Right lobe of liver (tissue), 6 donors: Measurements from ENCODE around the gene PRSS33. TPM values are rescaled to one million over a fixed set of nuclear protein-coding genes. Genes with fewer than 3 reads are reported as not detected.
A peak's percentile ranks its signal among the peaks of the same experiment; 100 is the strongest.

ENCODE experiments used
- ATAC-seq, 4 donors: fragments of 200-7000 bp; cut with Tn5 transposase; one replicate each; pipeline ENCODE4 v1.9.1; 2020; ENCODE audit warnings: mild to moderate bottlenecking in 4 of 4, moderate library complexity in 4 of 4
- DNase-seq, 3 donors: peaks; one replicate each; pipeline ENCODE4 v3.0.0-alpha.2; 2020
- H3K27ac ChIP-seq, 3 donors: fragments of 200-600 bp; one replicate each; pipeline ENCODE4 v1.8.0; 2022
- H3K27me3 ChIP-seq, 2 donors: fragments of 200-600 bp; one replicate each; pipeline ENCODE4 v1.8.0; 2022
- H3K36me3 ChIP-seq, 4 donors: fragments of 200-600 bp; sonication (generic) in 1 of 4; one replicate each; pipeline versions ENCODE4 v1.5.1 to v1.8.0; 2017 to 2022; ENCODE audit warnings: control low read depth in 1 of 4
- H3K4me1 ChIP-seq, 4 donors: fragments of 200-600 bp; sonication (generic) in 1 of 4; one replicate each; pipeline versions ENCODE4 v1.5.1 to v1.8.0; 2017 to 2022; ENCODE audit warnings: control low read depth in 1 of 4
- H3K4me3 ChIP-seq, 3 donors: fragments of 200-600 bp; one replicate each; pipeline ENCODE4 v1.8.0; 2022
- H3K9me3 ChIP-seq, 4 donors: fragments of 200-600 bp; sonication (generic) in 1 of 4; one replicate each; pipeline versions ENCODE4 v1.5.1 to v1.8.0; 2017 to 2022; ENCODE audit warnings: control low read depth in 1 of 4
- CTCF ChIP-seq, 4 donors: fragments of 200-600 bp in 3 of 4; fragments of 450-650 bp in 1 of 4; IDR thresholded peaks; one replicate each; pipeline versions ENCODE4 v1.5.1 to v1.8.0; 2016 to 2022; ENCODE audit warnings: antibody characterized with exemption in 4 of 4, mild to moderate bottlenecking in 2 of 4
- POLR2A ChIP-seq: fragments of 450-650 bp; IDR thresholded peaks from one replicate; pipeline ENCODE4 v1.6.1; 2017; ENCODE audit warnings: antibody characterized with exemption, mild to moderate bottlenecking
- WGBS: methylation state at CpG from one replicate; pipeline ENCODE4 v1.1.6; 2018; ENCODE audit warnings: low coverage, low lambda C conversion rate; ENCODE audit not compliant: insufficient coverage; ENCODE audit errors: missing lambda C conversion rate; 5-methylcytosine and 5-hydroxymethylcytosine counted together
- intact Hi-C, 2 donors: fragments of 100-400 bp; cut with DNase I; formaldehyde crosslinking; loops; one replicate each; pipeline versions ENCODE4 v1.11.2 to v1.14.1; 2022
- total RNA-seq, 6 experiments: library from RNA; depleted of rRNA in 2 of 6; stranded (reverse); fragments of >200 nt in 2 of 6; fragmentation: NEBNext Ultra II Directional in 3 of 6; extraction: Animal tissue kit (Norgen Biotek cat#: 25700) in 3 of 6; gene quantifications; one replicate each; pipeline versions ENCODE4 v1.1.0 to v1.2.4, GENCODE V29; 2016 to 2023
- donor health status: DM: no; HTN: yes; CAD: no.
- donor health status: DM: no; HTN: no; CAD: no.
- donor health status: DM: no; HTN: no; CAD: no.
- donor health status: DM: no; HTN: yes; CAD: no.
- donor health status: DM: no; HTN: yes; CAD: no.

Gene PRSS33
- total RNA-seq, 6 experiments from 2014 or later, result not detected

- no peaks in the 10 kb centered on the region for H3K9me3 ChIP-seq
- peaks cover 0 to 12% (median 0%) of the 10 kb centered on the region in 4 donors for H3K4me1 ChIP-seq
- no peak overlapping the region for H3K27ac ChIP-seq
- TF ChIP-seq CTCF (IDR thresholded peaks at IDR 0.05) (no peak), POLR2A (no peak)
- ATAC-seq, result no peak
- no peak overlapping the region for H3K4me3 ChIP-seq
- intact Hi-C loops, result no loop called here
- H3K27me3 ChIP-seq, result peaks cover 0 to 12% of the 10 kb centered on the region in 2 donors
- 55% methylated on average over 6 of the region's 20 CpGs for WGBS
- no peak for DNase-seq
- no peaks in the 10 kb centered on the region for H3K36me3 ChIP-seq
Observed at GRCh38 chr16:2782583-2783351, 4.6 kb downstream of the PRSS33 start.

DNA sequence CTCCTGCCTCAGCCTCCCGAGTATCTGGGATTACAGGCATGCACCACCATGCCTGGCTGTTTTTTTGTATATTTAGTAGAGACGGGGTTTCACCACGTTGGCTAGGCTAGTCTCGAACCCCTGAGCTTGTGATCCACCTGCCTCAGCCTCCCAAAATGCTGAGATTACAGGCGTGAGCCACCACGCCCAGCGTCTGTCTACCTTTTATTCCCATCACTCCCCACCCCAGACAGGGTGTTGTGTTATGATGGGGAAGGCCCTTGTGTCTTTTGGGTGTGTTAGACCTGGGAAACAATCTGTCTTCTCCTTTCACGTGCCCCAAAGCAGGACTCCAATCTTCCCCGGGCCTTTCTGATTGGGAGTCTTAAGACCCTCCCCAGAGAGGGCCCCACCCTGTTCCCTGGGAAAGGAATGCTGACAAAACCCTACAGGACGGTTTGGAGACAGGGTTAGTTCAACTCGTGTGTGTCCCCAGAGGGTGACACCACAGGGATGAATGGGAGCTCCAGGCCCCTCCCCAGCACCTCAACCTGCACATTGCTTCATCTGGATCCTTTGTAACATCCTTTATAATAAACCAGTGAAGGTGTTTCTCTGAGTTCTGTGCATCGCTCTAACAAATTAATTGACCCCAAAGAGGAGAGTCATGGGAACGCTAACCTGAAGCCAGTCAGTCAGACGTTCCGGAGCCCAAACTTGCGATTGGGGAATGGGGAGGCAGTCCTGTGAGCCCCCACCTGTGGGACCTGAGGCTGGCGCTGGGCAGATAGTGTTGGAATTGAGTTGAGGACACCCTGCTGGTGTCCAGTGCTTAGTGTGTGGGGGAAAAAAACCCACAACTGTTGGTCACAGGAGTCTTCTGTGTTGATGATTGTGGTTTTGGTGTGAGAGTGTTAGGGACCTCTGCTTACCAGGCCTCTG is 7.1 kb downstream of the PRSS33 start:
- peaks cover 0 to 16% (median 3%) of the 10 kb centered on the region in 4 donors for H3K4me1 ChIP-seq
- TF ChIP-seq CTCF (IDR thresholded peaks at IDR 0.05), result no peak
- no peak for TF ChIP-seq POLR2A
- H3K4me3 ChIP-seq, result no peak overlapping the region
- 61% methylated on average over 13 of the region's 17 CpGs for WGBS
- peaks cover 0 to 2% (median under 1%) of the 10 kb centered on the region in 4 donors for H3K36me3 ChIP-seq
- ATAC-seq (no peak), DNase-seq (no peak)
- H3K27ac ChIP-seq, result no peak overlapping the region
- H3K9me3 ChIP-seq, result no peaks in the 10 kb centered on the region
- intact Hi-C loops, result no loop called here
- no peaks in the 10 kb centered on the region for H3K27me3 ChIP-seq

DNA sequence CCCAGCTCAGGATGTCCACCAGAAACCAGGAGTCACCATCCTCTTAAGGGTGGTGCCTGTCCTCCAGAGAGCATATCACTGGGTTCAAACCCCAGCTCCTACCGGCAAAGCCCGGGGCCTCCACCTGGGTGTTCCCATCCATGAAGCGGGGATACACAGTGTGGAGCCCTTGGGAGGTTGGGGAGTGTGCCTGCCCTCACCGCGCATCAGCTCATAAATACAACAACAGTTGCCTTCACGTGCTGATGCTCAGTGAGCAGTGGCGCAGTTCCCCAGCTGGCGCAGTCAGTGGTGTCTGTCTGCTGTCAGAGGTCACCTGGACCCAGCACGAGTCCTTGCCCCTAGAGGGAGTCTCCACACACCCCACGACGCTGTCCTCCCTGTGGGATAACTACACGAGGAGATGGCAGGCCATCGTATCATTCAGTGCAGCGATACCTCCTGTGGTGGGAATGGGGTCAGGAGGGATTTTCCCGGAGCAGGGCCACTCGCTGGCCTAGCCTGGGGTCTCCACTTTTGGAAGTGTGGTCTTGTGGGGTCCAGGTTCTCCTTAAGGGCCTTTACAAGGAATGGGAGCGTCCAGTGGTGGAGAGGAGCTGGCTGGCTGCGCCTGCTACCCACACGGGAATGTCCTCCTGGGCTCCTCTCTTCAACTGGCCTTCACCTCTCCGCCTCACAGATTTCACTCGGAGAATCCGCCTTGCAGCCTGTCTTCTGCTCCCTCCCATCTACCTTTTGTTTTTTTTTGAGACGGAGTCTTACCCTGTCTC is 8.0 kb downstream of the PRSS33 start:
- intact Hi-C loops, result no loop called here
- ATAC-seq (no peak), DNase-seq (peak in 1 of 3 donors; percentile 38)
- TF ChIP-seq CTCF (IDR thresholded peaks at IDR 0.05), result no peak
- no peak for TF ChIP-seq POLR2A
- no peak overlapping the region for H3K27ac ChIP-seq
- no peaks in the 10 kb centered on the region for H3K9me3 ChIP-seq
- H3K4me1 ChIP-seq, result peaks cover 0 to 16% (median 3%) of the 10 kb centered on the region in 4 donors
- H3K36me3 ChIP-seq, result peaks cover 0 to 10% (median under 1%) of the 10 kb centered on the region in 4 donors
- H3K27me3 ChIP-seq, result no peaks in the 10 kb centered on the region
- WGBS, result 100% methylated on average over 5 of the region's 23 CpGs
- no peak overlapping the region for H3K4me3 ChIP-seq

DNA sequence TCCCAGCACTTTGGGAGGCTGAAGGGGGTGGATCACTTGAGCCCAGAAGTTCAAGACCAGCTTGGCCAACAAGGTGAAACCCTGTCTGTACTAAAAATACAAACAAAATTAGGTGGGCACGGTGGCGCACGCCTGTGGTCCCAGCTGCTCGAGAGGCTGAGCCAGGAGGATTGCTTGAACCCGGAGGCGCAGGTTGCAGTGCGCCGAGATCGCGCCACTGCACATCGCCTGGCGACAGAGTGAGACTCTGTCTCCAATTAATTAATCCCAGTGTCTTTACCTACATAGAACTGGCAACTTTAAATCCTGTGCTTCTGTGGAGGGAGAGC is 8.8 kb downstream of the PRSS33 start:
- Histone ChIP-seq H3K9me3 (no peaks in the 10 kb centered on the region), H3K27ac (no peak overlapping the region), H3K27me3 (no peaks in the 10 kb centered on the region), H3K4me1 (peaks cover 0 to 16% (median 3%) of the 10 kb centered on the region in 4 donors), H3K36me3 (peaks cover 0 to 13% (median under 1%) of the 10 kb centered on the region in 4 donors), H3K4me3 (peak overlapping the region in 1 of 3 donors; percentile 75)
- no peak for TF ChIP-seq POLR2A
- TF ChIP-seq CTCF (IDR thresholded peaks at IDR 0.05), result no peak
- ATAC-seq (no peak), DNase-seq (no peak)
- WGBS, result no CpG with 5 or more reads among the region's 12 CpGs
- intact Hi-C loops, result no loop called here
